ENCODE data around the gene NME7. TPM values are rescaled to one million over a fixed set of nuclear protein-coding genes. Genes with fewer than 3 reads are reported as not detected.

Gene NME7
- total RNA-seq, 1 experiment from 2014 or later: 13.2 TPM

- H3K4me2 ChIP-seq (ENCODE audit: insufficient read depth, insufficient read length, low read length): no peak overlapping the region
Observed at GRCh38 chr1:169160845-169161495, 206.6 kb downstream of the NME7 start.

More at GRCh38 chr1:169160845-169161495, 206.6 kb downstream of the NME7 start:
- Mint-ChIP-seq H3K27me3 (ENCODE audit: low read depth) (no peaks in the 10 kb centered on the region), H3K9me3 (no peaks in the 10 kb centered on the region), H3K27ac (no peak overlapping the region), H3K4me1 (peaks cover 4 to 6% of the 10 kb centered on the region in 2 experiments), H3K4me3 (no peak overlapping the region), H3K36me3 (ENCODE audit: insufficient read depth in 1 of 3, low read depth in 3 of 3) (no peaks in the 10 kb centered on the region)
- no peak for DNase-seq
- H3K4ac ChIP-seq (ENCODE audit: low read depth, low read length): no peak overlapping the region
- H3T11ph ChIP-seq (ENCODE audit: low read length): no peak overlapping the region
- no peak overlapping the region for H2AK5ac ChIP-seq (ENCODE audit: insufficient read length, low read length)
- no peak overlapping the region for H4K8ac ChIP-seq (replicated peaks; ENCODE audit: insufficient read length, low read depth, low read length)
- H2BK15ac ChIP-seq (ENCODE audit: low read depth, low read length): no peak overlapping the region
- no peak overlapping the region for H3K18ac ChIP-seq (ENCODE audit: insufficient read length, low read depth, low read length)
- H3K27ac ChIP-seq (ENCODE audit: insufficient read length, low read depth, low read length): no peak overlapping the region
- H4K91ac ChIP-seq (ENCODE audit: insufficient read length, low read depth, low read length): no peak overlapping the region
- no peak overlapping the region for H2BK120ac ChIP-seq (ENCODE audit: low read depth, low read length, poor library complexity, severe bottlenecking)
- no peaks in the 10 kb centered on the region for H3K79me2 ChIP-seq (ENCODE audit: insufficient read depth, low read length)
- H3K23ac ChIP-seq (ENCODE audit: insufficient read length, low read depth, low read length): no peak overlapping the region
- no peak overlapping the region for H2AFZ ChIP-seq (ENCODE audit: low read length)
- no peaks in the 10 kb centered on the region for H3K9me3 ChIP-seq (ENCODE audit: control insufficient read depth, low read depth, low read length)
- no peak overlapping the region for H3K9ac ChIP-seq (ENCODE audit: extremely low read depth, insufficient read length, low read length)
- H3K79me1 ChIP-seq (ENCODE audit: insufficient read depth, low read depth, low read length, poor library complexity, severe bottlenecking): no peaks in the 10 kb centered on the region
- H4K5ac ChIP-seq (ENCODE audit: insufficient read length, low read depth, low read length): no peak overlapping the region
- no peaks in the 10 kb centered on the region for H4K20me1 ChIP-seq (ENCODE audit: control insufficient read depth, insufficient read depth, insufficient read length)
- H3K56ac ChIP-seq (ENCODE audit: insufficient read length, low read depth, low read length): no peak overlapping the region
- no peaks in the 10 kb centered on the region for H3K27me3 ChIP-seq (ENCODE audit: insufficient read depth, low read length)
- no CpG with 5 or more reads among the region's 3 CpGs for WGBS (ENCODE audit: extremely low coverage, insufficient read length, low lambda C conversion rate)
- H2BK5ac ChIP-seq (ENCODE audit: insufficient read length, low read length): no peak overlapping the region
- H2BK12ac ChIP-seq (ENCODE audit: insufficient read length, low read depth, low read length): no peak overlapping the region
- TF ChIP-seq, protein P1, sequence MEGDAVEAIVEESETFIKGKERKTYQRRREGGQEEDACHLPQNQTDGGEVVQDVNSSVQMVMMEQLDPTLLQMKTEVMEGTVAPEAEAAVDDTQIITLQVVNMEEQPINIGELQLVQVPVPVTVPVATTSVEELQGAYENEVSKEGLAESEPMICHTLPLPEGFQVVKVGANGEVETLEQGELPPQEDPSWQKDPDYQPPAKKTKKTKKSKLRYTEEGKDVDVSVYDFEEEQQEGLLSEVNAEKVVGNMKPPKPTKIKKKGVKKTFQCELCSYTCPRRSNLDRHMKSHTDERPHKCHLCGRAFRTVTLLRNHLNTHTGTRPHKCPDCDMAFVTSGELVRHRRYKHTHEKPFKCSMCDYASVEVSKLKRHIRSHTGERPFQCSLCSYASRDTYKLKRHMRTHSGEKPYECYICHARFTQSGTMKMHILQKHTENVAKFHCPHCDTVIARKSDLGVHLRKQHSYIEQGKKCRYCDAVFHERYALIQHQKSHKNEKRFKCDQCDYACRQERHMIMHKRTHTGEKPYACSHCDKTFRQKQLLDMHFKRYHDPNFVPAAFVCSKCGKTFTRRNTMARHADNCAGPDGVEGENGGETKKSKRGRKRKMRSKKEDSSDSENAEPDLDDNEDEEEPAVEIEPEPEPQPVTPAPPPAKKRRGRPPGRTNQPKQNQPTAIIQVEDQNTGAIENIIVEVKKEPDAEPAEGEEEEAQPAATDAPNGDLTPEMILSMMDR (conservative IDR thresholded peaks at IDR 0.05): no peak
- H2BK20ac ChIP-seq (ENCODE audit: low read depth, low read length, poor library complexity, severe bottlenecking): no peak overlapping the region
- H3K4me1 ChIP-seq (ENCODE audit: insufficient read depth, low read length): no peaks in the 10 kb centered on the region
- H3K14ac ChIP-seq (ENCODE audit: insufficient read depth, low read length): no peak overlapping the region
- no peaks in the 10 kb centered on the region for H3K23me2 ChIP-seq (ENCODE audit: insufficient read length, low read depth, low read length, poor library complexity, severe bottlenecking)

All from H9 (cell line).